Activated naive CD4-positive, alpha-beta T cell treated with anti-CD3 and anti-CD28 coated beads, Interleukin-2, amount 50 U/mL, for 16 hours (primary cell): ENCODE measurements around the gene AMOTL1.
"Not testable (repeated sequence)": the region's sequence is repeated elsewhere in the genome, so short reads cannot be mapped to it uniquely, and the experiment has no call there.

Source experiments
- DNase-seq: peaks from one replicate; pipeline ENCODE4 v3.0.0-alpha.2; 2020

AMOTL1 gene

DNA sequence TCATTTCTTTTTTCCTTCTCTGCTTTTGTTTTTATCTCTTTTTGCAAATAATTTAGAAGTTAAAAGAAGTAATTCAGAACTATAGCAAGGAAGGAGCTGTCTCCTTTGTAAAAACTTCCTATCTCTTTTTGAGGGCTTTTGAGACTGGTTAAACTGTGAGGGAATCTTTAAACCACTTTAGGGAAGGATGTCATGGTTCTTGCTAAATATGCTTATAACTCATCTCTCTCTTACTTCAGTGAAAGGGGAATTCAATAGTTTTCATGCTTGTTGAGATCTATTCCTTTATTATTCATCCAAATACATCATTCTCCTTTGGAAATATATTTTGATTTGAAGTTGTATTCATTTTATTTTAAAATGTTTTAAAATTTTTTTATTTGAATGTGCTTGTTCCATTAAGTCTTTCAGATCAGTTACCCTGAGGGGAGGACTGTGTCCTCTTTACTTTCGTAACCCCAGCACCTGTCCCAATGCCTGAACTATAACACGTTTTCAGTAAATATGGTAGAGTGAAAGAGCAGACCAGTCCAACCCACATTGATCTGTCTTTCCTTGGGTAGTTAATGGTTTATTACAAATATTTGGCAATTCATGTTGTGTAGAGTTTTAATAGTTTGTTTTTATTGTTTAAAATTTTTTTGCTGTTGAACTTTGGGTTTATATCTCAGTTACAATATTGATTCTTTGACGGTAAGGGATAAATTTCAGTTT lies 27.5 kb downstream of the AMOTL1 start:
- no peak for DNase-seq

DNA sequence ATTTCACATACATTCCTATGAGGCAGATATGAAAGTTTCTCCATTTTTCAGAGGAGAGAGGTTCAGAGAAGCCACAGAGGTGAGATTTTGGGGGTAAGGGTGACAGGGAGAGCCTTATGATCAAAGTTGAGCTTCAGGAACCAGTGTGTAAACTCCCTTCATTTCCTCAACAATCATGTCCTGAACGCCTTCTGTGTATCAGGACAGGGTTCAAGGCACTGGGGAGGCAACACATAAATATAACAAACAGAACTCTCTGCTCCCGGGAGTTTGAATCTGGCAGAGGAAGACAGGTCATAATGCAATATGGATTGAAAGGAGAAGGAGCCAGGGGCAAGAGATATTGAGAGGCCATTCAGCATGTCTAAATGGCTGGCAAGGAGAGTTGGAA lies 28.0 kb downstream of the AMOTL1 start:
- DNase-seq = no peak

DNA sequence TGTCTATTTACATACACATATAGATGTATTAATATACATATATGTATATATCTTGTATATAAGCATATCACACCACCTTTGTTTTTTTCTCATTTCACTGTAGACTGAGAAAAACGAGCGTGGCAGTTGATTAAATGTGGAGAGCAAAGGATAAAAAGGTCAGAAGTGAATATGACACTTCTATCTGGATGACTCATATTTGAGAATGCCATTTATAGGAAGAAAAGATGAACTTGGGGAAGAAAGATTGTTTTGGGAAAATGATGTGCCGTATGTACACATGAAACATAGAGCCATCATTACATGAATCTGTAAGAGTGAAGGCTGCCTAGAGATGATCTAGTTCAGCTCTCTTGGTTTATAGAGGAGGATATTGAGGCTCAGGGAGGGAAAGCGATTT lies 28.7 kb downstream of the AMOTL1 start:
- no peak for DNase-seq

DNA sequence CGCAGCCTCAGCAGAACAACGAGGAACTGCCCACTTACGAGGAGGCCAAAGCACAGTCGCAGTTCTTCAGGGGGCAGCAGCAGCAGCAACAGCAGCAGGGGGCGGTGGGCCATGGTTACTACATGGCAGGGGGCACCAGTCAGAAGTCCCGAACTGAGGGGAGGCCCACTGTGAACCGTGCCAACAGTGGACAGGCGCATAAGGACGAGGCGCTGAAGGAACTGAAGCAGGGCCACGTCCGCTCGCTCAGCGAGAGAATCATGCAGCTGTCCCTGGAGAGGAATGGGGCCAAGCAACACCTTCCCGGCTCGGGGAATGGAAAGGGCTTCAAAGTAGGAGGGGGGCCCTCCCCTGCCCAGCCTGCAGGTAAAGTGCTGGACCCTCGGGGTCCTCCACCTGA lies 31.6 kb downstream of the AMOTL1 start:
- no peak for DNase-seq

DNA sequence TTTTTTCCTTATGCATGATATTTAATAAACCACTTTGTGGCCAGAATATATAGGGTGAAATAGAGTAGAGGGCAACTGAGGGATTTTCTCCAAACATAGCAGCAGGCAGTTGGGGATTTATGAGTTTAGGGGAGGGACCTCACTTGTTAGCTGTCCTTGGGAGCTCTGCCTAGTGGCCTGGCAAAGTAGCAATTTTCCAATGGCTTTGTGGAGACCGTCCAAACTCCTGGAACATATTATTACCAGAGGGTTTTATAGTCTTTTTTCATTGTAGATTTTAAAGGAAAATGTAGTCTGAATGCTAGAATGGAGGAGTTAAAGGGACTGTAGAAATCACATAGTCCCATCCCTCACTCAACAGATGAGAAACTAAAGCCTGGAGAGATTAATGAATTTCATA lies 32.3 kb downstream of the AMOTL1 start:
- DNase-seq = no peak

DNA sequence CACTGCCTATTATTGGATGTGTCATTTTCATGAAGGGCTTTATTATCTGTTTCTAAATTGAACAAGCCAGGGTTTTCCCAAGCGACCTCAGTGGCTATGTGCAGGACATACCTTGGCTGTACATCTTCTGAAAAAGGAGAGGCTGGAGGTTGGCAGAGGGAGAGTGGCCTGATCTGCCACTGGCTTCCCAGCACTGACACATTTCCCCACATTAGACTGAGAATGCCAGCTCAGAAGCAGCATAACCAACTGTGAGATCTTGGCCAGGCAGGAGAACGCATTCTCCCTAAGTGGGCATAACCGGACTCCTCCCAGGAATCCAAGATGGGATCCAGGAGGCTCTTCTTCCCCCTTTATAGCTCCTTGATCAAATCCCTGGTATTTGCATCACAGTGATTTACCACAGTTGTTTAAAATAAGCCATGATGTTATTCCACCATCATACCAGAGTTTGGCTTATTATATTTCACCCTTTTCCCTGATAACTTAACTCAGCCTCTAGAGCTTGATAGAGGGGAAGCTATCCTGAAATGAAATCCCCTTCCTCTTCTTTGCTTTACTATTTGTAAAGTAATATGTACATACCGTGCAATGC lies 33.8 kb downstream of the AMOTL1 start:
- no peak for DNase-seq

DNA sequence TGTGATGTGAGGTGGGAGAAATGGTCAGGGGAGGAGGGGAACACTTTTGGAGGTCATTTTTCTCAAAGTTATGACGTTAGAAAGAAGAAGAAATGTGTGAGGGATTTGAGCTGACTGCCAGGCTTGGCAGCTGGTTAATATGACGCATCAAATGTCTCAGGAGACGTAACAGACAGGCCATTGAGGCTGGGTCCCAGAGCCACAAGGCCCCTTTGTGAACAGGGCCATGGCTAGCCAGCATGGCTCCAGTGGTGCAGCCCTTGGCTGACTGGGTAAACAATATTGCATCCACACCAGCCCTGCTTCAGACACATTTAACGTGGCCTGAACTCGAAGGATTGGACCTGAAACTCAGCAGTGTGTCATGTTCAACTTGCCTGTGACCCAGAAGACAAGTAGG lies 34.3 kb downstream of the AMOTL1 start:
- no peak for DNase-seq

DNA sequence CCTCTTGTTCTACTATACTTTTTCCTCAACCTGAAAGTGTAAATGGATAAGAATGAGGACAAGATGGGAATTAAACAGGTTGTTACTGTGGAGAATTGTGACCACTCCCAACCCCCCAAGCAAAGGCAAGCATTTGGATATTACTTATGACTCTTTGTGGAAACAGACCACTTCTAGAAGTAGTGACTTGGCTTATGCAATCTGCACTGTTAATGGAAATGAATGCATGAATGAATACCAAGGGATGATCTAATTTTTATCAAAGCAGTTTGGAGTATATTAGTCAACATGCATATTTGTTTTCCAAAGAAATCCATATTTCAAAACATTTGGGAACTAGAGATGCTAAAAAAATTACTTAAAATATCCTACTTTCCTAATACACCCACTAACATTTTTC lies 35.3 kb downstream of the AMOTL1 start:
- no peak for DNase-seq

DNA sequence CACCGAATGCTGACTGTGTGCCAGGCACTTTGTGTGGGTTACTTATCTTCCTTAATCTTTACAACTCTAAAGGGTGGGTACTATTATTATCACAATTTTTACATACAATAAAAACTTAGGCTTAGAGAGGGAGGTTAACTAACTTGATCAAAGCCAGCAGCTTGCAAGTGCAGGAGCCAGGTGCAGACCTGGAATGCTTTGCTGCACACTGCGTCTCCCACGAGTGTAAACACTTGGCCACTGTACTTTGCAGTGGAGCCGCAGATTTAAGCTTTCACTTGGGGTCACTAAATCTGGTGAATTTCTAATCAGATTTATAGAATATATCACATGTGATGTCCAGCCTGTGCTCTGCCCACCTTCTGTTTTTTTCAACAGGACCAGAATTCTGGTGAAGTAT lies 36.7 kb downstream of the AMOTL1 start:
- no peak for DNase-seq

DNA sequence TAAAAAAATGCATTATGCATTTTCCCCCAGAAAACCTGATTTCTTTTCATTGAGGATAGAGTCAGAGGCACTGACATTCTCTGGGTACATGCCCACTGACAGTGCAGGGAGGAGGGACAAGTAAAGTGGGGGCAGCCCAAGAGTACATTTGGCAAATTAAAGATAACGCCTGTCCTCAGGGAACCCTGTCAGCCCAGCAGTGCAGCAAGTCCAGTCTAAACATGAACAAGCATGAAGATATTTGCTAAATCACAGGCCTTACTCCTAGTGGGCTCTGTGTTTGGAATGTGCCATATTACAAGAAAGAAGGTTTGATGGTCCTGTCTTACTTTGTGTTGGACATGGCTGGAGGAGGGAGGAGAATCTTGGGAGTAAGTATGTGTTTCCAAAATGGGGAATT lies 37.9 kb downstream of the AMOTL1 start:
- no peak for DNase-seq

DNA sequence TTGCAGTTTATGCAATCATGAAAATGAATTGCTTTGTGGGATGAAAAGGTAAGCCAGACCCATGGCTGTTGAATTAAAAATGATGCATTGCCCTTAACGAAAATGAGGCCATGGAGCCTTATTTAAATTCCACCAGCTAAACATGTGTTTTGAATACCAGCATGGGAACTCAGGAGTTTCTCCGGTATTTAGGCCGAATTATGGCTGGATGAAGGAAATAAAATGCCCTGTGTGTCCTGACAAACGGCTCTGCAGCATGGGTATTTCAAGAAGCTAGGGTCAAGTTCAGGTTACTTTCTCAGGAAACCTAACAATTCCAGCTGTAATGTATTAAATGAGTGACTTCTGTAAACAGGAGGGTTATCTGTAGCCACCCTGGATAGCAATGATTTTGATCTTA lies 38.3 kb downstream of the AMOTL1 start:
- no peak for DNase-seq

DNA sequence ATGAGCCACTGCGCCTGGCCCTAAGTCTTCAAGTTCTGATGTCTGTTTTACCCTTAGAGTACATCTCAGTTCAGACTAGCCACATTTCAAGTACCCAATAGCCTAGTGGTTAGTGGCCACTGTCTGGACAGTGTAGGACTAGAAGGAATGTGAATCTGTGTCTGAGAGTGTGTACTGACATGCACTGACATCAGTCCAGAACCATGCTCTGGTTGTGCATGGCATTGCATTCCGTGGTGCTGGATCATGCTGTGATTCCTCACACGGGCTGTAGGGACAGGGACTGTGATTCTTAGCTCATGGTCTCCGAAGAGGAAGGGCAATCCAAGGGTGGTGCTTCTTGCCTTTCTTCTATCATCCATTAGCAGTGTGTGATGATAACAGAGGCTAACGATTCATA lies 41.1 kb downstream of the AMOTL1 start:
- no peak for DNase-seq

DNA sequence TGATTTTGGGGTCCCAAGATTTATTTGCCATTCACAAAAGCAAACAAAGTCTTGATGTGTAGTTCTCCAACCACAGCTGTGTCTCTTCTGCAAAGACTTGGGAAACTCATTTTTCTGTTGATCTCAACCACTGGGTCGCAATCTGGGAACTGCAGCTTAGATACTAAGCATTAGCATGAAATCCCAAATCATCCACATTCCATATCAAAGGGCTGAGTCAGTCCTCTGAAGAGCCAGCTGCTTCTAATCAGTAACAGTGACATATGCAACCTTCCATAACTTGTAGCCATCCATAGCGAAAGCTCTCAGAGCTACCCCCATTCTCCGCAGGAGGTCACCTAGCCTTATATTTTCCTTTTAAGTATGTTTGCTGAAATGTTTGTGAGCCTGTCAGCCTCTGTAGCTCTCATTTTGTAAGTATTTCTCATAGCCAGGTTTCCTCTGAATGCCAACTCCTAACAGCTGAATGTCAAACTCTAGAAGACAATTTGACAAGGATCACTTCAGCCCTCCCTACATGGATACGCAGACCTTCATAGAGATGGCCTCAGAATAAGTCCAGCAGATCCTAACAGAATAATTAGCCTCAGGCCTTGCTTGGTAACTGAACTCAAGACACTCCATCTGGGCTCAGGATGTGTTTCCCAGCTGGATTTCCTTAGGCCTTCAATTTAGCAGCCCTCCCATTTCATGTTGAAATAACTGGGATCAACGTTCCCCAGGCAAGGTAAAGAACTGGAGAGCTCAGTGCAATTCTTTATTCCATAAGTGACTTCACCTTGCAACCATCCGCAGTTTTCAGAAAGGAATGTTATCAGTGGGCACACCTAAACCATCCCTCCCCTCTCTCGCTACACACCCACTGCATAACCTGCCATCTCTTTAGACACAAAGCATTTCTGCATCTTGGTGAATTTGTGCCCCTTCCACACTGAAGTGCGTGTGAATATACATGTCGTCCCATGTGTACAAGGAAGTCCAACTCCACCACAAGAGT lies 44.9 kb downstream of the AMOTL1 start:
- not testable (repeated sequence) for DNase-seq

DNA sequence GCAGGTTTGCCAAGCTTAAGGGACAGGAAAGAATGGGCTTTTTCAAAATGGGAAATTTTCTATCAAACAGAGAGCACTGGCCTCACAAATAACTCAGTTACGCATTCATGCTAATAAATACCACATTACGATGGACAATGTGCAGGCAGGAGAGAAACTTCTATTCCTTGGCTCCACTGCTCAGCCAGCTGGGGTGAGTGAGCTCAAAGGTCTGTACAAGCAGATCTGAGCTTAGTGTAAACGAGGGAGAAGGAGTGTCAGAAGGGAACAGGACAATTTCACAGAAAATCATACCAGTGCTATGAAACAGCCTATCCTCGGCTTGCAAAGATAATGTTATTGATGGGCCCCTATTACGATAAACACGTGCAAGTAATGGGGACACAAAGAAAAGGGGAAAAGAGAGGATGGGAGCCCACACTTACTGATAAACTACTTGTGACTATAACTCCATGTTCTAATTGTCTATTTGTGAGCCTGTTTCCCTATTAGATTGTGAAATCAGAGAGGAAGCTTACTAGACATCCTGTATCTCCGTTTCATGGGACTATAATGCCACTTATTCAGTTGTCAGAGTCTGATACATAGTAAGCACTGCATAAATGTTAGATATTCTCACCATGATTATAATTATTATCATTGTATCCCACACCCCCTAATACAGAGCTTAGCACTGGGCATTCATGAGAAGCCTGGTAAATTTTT lies 46.3 kb downstream of the AMOTL1 start:
- DNase-seq = no peak

DNA sequence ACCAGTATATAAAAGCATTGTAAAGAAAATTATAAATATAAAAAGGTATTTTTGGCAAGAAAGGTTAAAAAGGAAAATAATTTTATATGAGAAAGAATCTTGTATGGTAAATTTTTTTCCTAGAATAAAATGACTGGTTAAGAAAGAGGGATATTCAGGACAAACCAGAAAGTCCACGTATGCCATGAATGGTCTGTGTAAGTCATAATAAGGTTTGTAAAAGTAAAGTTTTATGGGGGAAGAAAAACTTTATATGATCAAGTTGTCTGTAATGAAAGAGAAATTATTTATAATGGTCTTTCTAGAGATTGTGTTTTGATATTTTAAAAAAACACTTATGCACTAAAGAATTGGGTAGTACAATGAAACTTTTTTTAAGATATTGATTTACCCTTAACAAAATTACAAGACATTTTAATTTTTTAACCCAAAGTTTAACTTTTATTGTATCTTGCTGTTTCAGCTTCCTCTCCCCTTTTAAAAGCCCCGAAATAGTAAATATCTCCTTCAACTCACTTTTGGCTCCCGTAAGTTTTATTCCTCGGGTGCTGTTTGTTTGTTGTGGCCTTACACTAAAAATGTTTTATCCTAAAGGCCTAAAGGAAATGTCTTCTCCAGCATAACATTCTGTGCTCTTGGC lies 47.7 kb downstream of the AMOTL1 start:
- DNase-seq = no peak

DNA sequence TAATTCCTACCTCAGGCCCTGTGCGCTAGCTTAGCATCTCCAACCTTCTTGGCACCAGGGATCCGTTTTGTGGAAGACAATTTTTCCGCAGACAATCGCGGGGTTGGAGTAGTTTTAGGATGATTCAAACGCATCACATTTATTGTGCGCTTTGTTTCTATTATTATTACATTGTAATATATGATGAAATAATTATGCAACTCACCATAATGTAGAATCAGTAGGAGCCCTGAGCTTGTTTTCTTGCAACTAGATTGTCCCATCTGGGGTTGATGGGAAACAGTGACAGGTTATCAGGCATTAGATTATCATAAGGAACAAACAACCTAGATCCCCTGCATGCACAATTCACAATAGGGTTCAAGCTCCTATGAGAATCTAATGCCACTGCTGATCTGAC lies 52.3 kb downstream of the AMOTL1 start:
- no peak for DNase-seq

DNA sequence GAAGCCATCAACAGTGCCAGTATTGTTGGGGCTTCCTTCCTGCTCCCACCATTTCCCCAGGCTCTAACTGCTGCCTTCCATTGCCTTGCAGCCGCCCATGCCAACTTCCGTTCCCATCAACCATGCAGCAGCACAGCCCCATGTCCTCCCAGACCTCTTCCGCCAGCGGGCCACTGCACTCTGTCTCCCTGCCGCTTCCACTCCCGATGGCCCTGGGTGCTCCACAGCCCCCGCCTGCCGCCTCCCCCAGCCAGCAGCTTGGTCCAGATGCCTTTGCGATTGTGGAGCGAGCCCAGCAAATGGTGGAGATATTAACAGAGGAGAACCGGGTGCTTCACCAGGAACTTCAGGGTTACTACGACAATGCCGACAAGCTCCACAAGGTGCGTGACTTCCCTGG lies 53.3 kb downstream of the AMOTL1 start:
- DNase-seq = no peak

DNA sequence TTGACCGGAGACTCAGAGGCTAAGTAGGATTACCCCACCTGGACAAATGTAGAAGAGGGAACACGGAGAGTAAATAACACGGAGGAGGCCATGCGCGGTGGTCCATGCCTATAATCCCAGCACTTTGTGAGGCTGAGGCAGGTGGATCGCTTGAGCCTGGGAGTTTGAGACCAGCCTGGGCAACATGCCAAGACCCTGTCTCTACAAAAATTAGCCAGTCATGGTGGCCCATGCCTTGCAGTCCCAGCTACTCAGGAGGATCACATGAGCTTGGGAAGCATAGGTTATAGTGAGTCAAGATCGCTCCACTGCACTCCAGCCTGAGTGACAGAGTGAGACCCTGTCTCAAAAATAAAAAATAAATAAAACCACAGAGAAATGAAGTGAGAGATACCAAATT lies 53.9 kb downstream of the AMOTL1 start:
- DNase-seq = no peak

DNA sequence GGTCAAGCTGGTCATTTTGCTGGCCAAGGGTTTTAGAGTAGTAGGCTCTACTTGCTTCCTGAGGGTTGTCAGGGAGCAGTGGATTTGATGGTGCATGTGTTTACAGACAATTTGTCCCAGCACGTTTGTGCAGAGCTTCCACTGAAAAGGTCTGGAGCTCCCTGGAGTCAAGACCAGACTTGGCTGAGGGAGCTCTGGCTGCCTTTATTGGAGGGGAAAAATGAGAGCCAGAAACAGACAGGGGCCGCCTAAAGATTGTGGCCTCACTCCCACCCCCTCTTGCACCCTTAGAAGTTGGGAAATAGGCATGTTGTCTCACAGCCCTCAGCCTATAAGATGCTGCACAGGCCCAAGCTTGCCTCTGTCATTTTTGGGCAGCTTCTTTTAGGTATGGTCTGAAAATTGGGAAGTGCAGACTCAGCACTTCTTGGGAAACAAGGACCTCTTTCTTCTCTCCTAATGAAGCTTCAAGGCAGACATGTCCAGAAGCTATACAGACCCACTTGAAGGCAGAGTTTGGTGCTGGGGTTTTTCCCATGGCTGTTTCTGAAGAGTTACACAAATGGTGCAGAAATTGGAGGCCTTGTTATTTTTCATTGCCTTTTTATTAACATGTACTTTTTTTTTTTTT lies 55.1 kb downstream of the AMOTL1 start:
- DNase-seq = no peak

DNA sequence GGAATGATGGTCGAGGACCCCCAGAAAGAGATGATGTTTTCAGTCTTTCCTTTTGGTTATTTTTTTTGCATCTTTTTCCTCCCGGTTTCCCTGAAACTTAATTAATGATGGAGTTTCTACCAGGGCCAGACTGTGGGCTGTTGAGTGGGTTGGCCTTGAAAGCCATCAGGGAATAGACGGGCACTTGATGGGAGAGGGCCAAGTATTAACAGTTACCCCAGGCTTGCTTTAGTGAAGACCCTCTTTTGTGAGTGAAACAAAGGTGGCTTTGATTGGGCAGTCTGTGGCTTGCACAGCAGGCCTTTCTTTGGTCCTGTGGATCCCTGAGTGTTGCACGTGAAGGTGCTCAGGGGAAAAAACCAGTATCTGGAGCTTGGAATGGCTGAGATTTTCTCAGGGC lies 56.9 kb downstream of the AMOTL1 start:
- DNase-seq = no peak

DNA sequence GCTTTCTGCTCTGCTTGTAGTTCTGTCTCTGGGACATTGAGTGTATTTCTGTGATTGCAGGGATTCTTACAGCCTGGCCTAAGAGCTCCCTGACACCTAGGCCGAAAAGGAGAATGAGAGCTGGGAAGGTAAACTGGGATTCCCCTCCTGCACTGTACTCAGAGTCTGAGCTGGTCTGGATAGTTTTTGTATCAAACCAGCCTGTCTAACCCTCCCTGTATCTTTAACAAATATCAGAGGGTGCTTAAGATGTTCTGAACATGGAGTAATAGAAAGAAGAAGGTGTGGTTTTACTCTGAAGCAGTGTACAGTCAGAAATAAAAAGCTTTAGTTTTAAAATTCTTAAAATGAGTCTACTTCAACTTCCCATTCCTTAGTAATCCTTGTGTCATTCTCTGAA lies 57.3 kb downstream of the AMOTL1 start:
- DNase-seq = no peak

DNA sequence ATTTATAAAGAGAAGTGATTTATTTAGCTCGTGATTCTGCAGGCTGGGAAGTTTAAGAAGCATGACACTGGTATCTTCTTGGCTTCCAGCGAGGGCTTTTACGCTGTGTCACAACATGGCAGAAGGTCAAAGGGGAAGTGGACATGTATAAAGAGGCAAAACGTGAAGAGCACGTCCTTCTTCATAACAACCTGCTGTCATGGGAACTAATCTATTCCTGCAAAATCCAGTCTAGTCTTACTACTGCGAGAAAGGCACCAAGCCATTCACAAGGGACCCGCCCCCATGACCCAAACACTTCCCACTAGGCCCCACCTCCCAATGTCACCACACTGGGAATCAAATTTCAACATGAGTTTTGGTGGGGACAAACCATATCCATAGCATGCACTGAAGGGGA lies 58.3 kb downstream of the AMOTL1 start:
- DNase-seq = no peak
